ENCODE data around the gene SRRM3. TPM values are rescaled to one million over a fixed set of nuclear protein-coding genes. Genes with fewer than 3 reads are reported as not detected.

SRRM3 gene
- total and polyA plus RNA-seq, 9 of the 15 experiments (the other 6 are each of a cell fraction or from before 2014, with no cell fraction given) = 0.04 to 0.91 (median 0.46) TPM; not detected in 2

DNA sequence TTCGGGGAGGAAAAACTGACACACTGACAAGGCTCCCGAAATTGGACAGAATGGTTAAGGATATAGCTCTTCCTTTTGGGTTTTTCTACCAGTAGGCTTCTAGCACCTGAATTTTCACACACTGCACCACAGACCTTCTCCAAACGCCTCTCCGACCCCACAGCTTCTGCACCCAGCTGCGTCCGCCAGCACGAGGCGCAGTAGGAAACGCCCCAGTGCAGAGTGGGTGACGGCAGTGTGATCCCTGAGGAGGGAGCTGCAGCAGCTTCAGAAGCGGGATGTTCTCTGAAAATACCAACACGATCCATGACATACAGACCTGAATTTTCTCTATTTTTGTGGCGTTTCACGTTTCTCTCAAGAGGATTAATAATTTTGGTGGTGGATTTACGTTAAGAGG is 126.7 kb downstream of the SRRM3 start (continued):
- TF ChIP-seq, protein P1, sequence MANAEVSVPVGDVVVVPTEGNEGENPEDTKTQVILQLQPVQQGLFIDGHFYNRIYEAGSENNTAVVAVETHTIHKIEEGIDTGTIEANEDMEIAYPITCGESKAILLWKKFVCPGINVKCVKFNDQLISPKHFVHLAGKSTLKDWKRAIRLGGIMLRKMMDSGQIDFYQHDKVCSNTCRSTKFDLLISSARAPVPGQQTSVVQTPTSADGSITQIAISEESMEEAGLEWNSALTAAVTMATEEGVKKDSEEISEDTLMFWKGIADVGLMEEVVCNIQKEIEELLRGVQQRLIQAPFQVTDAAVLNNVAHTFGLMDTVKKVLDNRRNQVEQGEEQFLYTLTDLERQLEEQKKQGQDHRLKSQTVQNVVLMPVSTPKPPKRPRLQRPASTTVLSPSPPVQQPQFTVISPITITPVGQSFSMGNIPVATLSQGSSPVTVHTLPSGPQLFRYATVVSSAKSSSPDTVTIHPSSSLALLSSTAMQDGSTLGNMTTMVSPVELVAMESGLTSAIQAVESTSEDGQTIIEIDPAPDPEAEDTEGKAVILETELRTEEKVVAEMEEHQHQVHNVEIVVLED (CRISPR knock-in tag; IDR thresholded peaks at IDR 0.05) = no peak
- no peak for TF ChIP-seq RERE (CRISPR knock-in tag; IDR thresholded peaks at IDR 0.05; ENCODE audit: borderline replicate concordance)
- TF ChIP-seq KAT7 (CRISPR knock-in tag; IDR thresholded peaks at IDR 0.05; ENCODE audit: borderline replicate concordance) = no peak
- TF ChIP-seq CREB1 (IDR thresholded peaks at IDR 0.05) = no peak
- TF ChIP-seq CREB1 (CRISPR knock-in tag; IDR thresholded peaks at IDR 0.05) = 0 out of 2 replicates have a peak, but pooled peaks have one; percentile 10
- no peak for TF ChIP-seq PHB (CRISPR knock-in tag; IDR thresholded peaks at IDR 0.05)
- no peak for TF ChIP-seq ZNF717 (CRISPR knock-in tag; IDR thresholded peaks at IDR 0.05)
- no peak for TF ChIP-seq ZNF41 (CRISPR knock-in tag; conservative IDR thresholded peaks at IDR 0.05)
- no peak for TF ChIP-seq ZNF766 (CRISPR knock-in tag; conservative IDR thresholded peaks at IDR 0.05)
- peak; percentile 81 for TF ChIP-seq ZBTB33 (CRISPR knock-in tag; IDR thresholded peaks at IDR 0.05)
- TF ChIP-seq MCM2 (IDR thresholded peaks at IDR 0.05; ENCODE audit: low read depth) = no peak
- no peak for TF ChIP-seq SUPT5H (IDR thresholded peaks at IDR 0.05)
- TF ChIP-seq BMI1 (IDR thresholded peaks at IDR 0.05; ENCODE audit: low read length) = no peak
- TF ChIP-seq TAL1 (IDR thresholded peaks at IDR 0.05) = no peak
- no peak for TF ChIP-seq CREB3 (tag; conservative IDR thresholded peaks at IDR 0.05; ENCODE audit: low read depth)
- no peak for TF ChIP-seq DDX20 (tag; IDR thresholded peaks at IDR 0.05; ENCODE audit: low read depth)
- no peak for TF ChIP-seq XRCC3 (IDR thresholded peaks at IDR 0.05)
- TF ChIP-seq, protein P2, sequence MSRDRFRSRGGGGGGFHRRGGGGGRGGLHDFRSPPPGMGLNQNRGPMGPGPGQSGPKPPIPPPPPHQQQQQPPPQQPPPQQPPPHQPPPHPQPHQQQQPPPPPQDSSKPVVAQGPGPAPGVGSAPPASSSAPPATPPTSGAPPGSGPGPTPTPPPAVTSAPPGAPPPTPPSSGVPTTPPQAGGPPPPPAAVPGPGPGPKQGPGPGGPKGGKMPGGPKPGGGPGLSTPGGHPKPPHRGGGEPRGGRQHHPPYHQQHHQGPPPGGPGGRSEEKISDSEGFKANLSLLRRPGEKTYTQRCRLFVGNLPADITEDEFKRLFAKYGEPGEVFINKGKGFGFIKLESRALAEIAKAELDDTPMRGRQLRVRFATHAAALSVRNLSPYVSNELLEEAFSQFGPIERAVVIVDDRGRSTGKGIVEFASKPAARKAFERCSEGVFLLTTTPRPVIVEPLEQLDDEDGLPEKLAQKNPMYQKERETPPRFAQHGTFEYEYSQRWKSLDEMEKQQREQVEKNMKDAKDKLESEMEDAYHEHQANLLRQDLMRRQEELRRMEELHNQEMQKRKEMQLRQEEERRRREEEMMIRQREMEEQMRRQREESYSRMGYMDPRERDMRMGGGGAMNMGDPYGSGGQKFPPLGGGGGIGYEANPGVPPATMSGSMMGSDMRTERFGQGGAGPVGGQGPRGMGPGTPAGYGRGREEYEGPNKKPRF (IDR thresholded peaks at IDR 0.05; ENCODE audit: low read depth, low read length) = no peak

All from K562 (cell line).